Tibial nerve (tissue), 3 donors: ENCODE data around the gene ATP6V1G1.

Source experiments
- CTCF ChIP-seq, 5 experiments: fragments of 200-600 bp in 3 of 5; fragments of 450-650 bp in 2 of 5; sonication (generic) in 3 of 5; IDR thresholded peaks; one replicate each; pipeline ENCODE4 v1.5.1; 2016 to 2019; ENCODE audit warnings: antibody characterized with exemption in 5 of 5, mild to moderate bottlenecking in 3 of 5, moderate library complexity in 2 of 5
- POLR2A ChIP-seq, 2 donors: fragments of 450-650 bp; IDR thresholded peaks; one replicate each; pipeline ENCODE4 v1.6.1; 2017; ENCODE audit warnings: antibody characterized with exemption in 2 of 2, mild to moderate bottlenecking in 2 of 2, moderate library complexity in 2 of 2

- no peak for TF ChIP-seq CTCF (IDR thresholded peaks at IDR 0.05)
- TF ChIP-seq POLR2A (IDR thresholded peaks at IDR 0.05) = no peak
Measured at GRCh38 chr9:114594136-114594535, 6.6 kb downstream of the ATP6V1G1 start.
